Fibroblast of the conjunctiva (primary cell): ENCODE measurements around the gene ENO2.

Experiments
- DNase-seq: peaks from one replicate; pipeline ENCODE4 v3.0.0-alpha.2; 2010; ENCODE audit warnings: low read depth

ENO2 gene

DNA sequence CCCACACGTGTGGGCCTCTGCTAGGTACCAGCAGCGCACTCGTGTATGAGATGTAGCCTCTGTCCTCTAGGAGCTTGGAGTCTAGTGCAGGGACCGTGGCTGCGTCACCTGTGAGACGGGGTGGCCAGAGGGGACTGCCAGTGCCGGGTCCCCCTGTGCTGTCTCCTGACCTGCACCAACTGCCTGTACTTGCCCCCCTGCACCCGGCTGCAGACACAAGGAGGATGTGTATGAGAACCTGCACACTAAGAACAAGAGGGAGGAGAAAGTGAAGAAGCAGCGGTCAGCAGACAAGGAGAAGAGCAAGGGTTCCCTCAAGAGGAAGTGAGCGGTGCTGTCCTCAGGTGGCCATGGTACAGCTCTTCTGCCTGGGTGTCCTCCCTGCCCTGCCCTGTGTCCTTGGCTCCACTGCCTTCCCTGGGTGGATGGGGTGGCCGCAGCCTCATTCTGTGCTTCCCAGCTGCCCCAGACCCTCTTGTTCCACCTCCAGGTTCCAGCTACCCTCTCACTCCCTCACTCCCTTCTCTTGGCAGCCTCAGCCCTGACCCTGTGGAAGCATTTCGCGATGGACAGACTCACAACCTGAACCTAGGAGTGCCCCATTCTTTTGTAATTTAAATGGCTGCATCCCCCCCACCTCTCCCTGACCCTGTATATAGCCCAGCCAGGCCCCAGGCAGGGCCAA is 46.4 kb downstream of the ENO2 start:
- DNase-seq: no peak

DNA sequence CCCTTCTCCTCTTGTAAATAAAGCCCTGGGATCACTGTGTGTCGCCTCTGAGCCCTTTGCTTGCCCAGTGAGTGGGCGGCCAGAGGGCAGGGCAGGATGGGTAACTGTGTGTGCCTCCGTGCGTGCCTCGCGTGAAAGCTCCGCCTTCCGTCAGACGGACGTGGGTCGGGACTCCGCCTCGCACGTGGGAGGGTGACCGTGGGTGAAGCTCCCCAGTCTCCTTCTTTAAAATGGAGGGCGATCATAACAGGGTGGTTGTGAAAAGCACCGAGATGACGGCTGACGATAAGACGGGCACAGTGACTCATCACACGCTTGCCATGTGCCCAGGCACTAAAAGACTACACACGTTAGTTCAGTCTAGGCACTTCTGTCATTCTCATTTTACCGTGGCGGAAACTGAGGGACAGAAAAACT is 46.9 kb downstream of the ENO2 start:
- DNase-seq: no peak

DNA sequence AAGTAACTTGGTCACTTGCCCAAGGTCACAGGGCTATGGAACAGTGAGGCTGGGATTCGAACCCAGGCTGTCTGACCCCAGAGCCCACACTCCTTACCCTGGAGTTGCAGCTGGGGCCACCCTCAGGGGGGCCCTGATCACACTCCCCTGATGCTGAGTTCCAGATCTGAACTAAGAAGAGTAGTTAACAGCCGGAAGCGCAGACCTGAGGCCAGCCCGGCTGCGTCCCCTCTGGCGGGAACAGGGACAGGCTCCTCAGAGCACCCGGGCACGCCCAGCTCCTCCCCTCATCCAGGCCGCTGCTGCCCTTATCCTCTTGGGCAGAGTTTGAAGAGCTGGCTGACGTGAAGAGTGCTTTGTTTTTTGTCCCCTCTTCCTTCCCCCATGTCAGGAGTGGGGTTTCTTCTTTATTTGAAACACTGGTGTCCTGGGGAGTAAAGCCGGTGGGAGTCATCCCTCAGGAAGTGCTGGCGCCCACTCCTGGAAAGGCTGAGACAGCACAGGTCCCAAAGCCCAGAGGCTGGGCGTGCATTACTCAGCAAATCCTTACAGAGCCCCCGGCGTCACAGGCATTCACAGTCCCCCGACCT is 47.4 kb downstream of the ENO2 start:
- DNase-seq: peak; percentile 61

DNA sequence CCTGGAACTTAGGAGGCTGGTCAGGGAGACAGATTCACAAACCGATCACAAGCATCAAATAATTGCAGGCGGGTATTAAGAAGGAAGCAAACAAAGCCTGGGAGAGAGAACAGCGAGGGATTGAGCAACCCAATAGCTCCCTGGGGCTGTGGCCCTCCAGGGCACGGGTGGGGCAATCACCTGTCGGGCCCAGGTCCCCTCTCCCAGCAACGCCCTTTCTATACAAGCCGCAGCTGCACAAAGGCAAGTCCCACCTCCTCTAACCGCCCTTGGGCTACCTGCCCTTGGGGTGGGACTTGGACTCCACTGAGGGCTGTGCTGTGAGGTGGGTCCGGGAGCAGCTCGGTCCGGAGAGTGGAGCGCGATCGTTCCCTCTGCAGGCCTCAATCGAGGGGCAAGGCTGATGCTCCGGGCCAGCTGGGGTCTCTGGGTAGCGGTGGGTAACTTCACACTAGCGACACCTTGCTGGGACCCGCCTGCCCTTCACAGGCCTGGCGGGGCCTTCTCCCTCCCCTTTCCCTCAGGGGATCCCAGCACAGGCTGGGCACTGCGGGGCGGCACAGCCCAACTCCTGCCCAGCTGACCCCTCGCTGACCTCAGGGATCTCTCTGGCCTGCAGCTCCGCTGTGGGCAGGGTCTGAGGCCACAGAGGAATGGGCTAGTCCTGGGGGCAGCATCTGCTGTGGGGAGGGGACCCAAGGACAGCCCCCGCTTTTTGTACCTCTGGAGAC is 48.1 kb downstream of the ENO2 start:
- no peak for DNase-seq

DNA sequence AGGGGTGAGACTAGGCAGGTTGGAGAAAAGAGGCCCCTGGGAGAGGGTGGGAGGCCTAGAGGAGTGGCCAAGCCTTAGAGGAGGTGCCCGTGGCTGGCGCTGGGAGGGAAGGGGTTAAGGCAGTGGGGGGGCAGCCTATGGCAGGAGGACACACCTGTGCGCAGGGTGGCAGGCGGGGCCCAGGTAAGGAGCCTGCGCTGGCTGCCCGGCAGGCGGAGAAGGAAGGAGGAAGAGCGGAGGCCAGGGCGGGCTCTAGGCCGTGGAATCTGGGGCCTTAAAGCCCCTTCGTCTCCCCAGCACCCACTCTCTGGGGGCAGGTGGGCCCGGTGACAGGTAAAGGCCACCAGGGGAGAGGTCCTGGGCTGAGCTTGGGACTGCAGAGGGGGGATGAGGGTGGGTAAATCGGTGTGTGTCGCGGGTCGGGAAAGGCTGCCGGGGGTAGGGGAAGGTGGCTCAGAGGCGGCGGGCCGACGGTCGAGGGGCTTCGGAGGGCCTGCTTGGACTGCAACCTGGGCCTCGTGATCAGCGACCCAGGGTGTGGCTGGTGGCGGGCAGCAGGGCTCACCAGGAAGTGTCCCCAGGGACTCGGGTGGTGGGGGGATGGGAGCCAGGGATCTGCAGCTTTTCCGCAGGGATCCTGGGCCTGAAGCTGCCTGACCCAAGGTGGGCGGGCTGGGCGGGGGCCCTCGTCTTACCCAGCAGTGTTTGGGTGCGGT is 48.8 kb downstream of the ENO2 start:
- no peak for DNase-seq

DNA sequence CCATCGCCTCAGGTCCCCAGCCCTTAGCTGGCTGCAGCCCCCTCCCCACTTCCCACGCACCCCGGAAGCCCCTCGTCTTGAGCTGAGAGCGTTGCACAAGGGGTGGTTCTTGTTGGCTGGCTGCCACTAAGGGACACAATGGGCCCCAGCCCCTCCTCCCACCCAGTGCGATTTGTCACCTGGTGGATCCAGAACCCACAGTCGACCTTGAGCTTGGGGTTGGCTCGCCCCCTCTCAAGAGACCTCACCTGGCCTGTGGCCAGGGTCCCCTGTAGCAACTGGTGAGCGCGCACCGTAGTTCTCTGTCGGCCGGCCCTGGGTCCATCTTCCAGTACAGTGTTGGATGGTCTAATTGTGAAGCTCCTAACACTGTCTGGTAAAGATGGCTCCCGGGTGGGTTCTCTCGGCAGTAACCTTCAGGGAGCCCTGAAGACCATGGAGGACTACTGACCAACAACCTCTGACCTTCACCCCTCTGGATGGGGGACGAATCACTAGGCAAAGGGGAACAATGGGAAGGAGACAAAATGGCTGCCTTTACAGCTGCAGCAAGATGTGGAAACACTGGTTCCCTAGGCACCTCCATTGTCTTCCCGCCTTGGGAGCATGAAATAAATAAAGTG is 49.5 kb downstream of the ENO2 start:
- no peak for DNase-seq

DNA sequence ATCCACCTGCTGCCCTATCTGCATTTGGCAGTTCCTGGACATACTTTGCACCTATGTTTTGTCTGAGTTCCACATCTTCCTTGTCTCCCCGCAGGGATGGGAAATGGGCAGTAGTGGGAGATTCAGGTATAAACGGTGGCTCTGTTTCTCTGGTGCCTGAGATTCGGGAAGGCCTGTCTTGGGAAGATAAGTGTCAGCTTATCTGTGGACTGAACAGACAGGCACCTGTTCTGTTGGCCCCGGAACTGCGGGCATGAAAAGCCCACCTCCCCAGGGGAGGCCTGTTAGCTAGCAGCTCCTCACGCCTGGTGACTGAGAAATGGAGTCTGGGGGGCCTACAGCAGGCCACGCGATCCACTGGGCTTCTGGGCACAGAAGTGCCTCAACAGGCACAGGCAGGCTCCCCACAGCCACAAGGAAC is 50.2 kb downstream of the ENO2 start:
- no peak for DNase-seq

DNA sequence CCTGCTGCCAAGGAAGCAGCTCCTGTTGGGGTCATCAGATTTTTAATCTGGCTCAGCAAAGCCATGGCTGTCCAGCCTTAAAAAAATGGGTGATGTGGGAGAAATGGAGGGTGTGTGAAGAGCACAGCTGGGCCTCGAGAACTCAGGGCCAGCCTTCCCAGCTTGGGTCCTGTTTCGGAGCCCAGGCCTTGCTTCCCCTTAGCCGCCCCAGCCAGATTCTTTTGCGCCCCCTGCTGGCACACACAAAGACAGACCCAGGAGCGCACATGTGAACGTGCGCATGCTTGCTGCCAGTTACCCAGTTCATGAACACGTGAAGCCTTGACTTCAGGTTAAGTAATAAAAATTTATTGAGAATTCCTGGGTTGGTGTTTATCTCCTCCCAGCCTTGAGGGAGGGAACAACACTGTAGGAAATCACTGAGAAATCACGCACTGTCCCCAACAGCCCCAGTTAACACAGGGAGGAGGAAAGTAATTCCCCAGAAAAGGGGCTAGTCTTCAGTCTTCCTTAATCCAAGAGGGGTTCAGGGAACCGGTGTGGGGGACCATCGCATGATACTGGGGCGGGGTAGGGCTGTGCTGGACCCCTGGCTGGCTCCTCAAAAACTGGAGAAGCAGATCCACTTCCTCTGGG is 50.8 kb downstream of the ENO2 start:
- peak; percentile 82 for DNase-seq

DNA sequence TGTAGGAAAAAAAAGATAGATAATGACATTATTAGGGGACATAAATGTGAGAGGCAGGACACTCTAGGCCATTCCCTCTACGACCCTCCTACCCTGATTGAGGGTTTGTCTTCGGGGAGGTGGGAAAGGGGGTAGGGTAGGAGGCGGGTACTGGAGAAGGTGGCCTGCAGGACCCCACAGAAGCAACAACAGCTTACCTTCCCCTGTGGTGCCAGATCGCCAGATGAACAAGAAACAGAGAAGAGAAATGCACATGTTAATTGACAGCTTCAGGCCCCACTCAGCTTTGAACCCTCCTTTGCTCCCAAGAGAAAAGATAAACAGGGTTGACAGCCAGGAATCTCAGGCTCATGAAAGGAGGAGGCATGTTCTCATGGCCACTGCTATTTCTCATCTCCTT is 51.3 kb downstream of the ENO2 start:
- no peak for DNase-seq

DNA sequence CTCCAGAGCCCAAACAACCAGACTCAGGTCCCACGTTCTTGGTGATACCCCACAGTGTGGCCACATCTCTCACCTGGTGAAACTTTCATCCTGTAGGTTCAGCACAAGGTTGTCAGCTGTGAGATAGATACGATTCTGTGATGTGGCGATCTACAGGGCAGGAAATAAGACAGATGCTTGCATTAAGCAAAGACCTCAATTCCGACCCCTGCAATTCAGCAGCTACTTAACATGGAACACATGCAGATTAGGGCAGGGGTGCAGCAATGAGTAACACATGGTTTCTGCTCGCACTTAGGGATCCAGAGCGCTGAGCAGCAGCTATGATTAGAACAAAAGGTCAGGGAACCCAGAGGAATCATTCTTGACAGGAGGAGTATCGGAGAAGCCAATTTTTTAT is 52.0 kb downstream of the ENO2 start:
- DNase-seq: no peak

DNA sequence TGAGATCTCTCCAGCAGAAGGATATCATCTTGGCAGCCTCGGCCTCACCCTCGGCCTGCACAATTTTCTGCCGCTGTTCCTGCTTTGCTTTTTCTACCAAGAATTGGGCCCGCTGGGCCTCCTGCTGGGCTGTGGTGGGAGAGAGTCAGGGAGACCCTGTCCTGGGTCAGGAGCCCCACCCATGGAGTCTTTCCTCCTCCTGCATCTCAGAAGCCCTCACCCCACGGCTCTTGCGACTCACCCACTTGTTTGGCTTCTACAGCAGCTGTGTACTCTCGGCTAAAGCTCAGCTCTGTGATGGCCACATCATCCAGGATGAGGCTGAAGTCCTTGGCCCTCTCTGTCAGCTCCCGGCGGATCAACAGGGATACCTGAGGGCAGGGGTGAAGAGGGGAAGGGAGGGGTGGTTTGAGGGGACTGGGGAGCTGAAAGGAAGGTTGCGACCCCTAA is 53.3 kb downstream of the ENO2 start:
- DNase-seq: no peak

DNA sequence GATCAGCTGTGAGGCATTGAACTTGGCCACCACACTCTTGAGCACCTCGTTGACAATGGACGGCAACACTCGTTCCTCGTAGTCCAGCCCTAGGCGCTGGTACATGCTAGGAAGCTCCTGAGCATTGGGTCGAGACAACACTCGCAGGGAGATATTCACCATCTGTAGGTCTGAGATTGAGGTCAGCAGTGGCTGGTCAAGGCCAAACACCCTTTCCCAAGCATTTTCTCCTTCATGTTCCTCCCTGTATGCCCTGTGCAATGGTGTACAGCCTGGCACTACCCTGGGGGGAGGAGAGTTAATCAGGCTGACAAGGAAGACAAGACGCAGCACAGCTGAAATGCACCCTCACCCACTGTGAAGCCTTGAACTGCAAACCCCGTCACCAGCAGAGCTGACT is 54.0 kb downstream of the ENO2 start:
- no peak for DNase-seq

DNA sequence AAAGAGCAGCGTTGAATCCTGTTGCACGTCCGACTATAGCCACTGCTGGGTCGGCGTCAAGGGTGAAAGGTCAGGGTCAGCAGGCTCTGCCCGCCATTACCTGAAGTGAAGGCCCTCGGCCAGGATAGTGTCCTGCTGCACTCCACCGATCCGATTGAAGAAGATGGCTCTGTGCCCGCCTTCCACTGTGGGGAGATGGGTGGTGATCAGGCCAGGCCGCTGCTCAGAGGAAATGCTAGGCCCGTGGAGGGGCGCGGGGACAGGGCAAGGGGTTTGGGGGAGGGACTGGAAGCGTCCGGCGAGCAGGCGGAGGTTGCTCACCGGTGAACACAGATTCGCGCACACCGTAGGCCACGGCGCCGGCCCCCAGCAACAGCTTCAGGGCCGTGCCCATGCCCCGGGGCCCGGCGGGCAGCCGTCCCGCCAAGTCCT is 55.7 kb downstream of the ENO2 start:
- no peak for DNase-seq
